Retinal pigment epithelial cell (primary cell): ENCODE results near the gene KLRC2.
"Not testable (repeated sequence)": the region's sequence is repeated elsewhere in the genome, so short reads cannot be mapped to it uniquely, and the experiment has no call there.

Source experiments
- DNase-seq: peaks from one replicate; pipeline ENCODE4 v3.0.0-alpha.2; 2010; ENCODE audit warnings: low read depth
- H3K4me3 ChIP-seq: 2 replicates; pipeline ENCODE4 v1.5.1; 2011; ENCODE audit warnings: mild to moderate bottlenecking, low read length, control low read depth, moderate library complexity
- TF ChIP-seq, protein P1 (sequence below): conservative IDR thresholded peaks from 2 replicates; pipeline ENCODE4 v1.5.1; 2011; ENCODE audit warnings: low read depth, low read length, control low read depth, inconsistent platforms

The KLRC2 gene

GRCh38 chr12:10453156-10453555 is 17.3 kb upstream of the KLRC2 start, which contains the start of gene KLRC1:
Gene KLRC1 (minus strand): TSS chr12:10453377. CDS start chr12:10451156, 2,221 bp downstream.
- H3K4me3 ChIP-seq, result no peak within 1 kb of the TSS
- no peak for DNase-seq
- TF ChIP-seq, protein P1, sequence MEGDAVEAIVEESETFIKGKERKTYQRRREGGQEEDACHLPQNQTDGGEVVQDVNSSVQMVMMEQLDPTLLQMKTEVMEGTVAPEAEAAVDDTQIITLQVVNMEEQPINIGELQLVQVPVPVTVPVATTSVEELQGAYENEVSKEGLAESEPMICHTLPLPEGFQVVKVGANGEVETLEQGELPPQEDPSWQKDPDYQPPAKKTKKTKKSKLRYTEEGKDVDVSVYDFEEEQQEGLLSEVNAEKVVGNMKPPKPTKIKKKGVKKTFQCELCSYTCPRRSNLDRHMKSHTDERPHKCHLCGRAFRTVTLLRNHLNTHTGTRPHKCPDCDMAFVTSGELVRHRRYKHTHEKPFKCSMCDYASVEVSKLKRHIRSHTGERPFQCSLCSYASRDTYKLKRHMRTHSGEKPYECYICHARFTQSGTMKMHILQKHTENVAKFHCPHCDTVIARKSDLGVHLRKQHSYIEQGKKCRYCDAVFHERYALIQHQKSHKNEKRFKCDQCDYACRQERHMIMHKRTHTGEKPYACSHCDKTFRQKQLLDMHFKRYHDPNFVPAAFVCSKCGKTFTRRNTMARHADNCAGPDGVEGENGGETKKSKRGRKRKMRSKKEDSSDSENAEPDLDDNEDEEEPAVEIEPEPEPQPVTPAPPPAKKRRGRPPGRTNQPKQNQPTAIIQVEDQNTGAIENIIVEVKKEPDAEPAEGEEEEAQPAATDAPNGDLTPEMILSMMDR, result no peak

- TF ChIP-seq, protein P1, result no peak
- H3K4me3 ChIP-seq, result no peak overlapping the region
- no peak for DNase-seq
These were observed 12.4 kb upstream of the KLRC2 start for GRCh38 chr12:10448236-10448635.

- H3K4me3 ChIP-seq, DNase-seq: not testable (repeated sequence)
These were observed 10.2 kb upstream of the KLRC2 start for GRCh38 chr12:10446052-10446451.

GRCh38 chr12:10441144-10441543 is 5.3 kb upstream of the KLRC2 start:
- DNase-seq, H3K4me3 ChIP-seq: not testable (repeated sequence)

- not testable (repeated sequence) for H3K4me3 ChIP-seq, DNase-seq
These were observed 3.9 kb upstream of the KLRC2 start for GRCh38 chr12:10439608-10440274.

DNA sequence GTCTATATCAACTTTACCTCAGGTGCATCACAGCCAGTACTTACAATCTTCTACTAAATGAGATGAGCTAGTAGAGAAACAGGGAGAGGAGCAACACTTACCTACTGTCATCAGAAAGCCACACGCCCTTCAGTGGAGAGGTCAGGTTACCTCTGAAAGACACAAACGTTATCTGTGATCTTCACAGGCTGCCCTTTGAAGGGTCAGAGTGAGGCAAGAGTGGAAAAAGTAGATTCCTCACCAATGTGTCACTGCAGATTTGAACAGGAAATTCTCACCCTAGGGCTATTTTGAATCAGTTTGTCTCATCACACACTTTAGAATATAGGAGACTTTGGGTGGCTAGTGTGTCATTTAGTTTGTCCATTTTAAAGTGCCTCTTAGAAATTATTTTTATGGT is 1.8 kb upstream of the KLRC2 start:
- not testable (repeated sequence) for DNase-seq, H3K4me3 ChIP-seq

GRCh38 chr12:10430623-10431022 is 5.2 kb downstream of the KLRC2 start:
- DNase-seq, H3K4me3 ChIP-seq: not testable (repeated sequence)

DNA sequence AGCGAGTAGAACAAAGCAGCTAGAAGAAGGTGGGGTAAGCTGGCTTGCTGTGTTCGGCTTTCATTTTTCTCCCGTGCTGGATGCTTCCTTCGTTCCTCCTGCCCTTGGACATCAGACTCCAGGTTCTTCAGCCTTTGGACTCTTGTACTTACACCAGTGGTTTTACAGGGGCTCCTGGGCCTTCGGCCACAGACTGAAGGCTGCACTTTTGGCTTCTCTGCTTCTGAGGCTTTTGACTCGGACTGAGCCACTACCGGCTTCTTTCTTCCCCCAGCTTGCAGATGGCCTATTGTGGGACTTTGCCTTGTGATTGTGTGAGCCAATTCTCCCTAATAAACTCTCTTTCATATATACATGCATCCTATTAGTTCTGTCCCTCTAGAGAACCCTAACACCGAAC is 9.9 kb downstream of the KLRC2 start:
- not testable (repeated sequence) for DNase-seq, H3K4me3 ChIP-seq

GRCh38 chr12:10424260-10424899 is 11.4 kb downstream of the KLRC2 start:
- not testable (repeated sequence) for DNase-seq, H3K4me3 ChIP-seq

- not testable (repeated sequence) for DNase-seq, H3K4me3 ChIP-seq
These were observed 13.7 kb downstream of the KLRC2 start for GRCh38 chr12:10422159-10422558.

GRCh38 chr12:10420334-10420733 is 15.5 kb downstream of the KLRC2 start, which contains the start of gene KLRC3:
Gene KLRC3 (minus strand): TSS chr12:10420595. CDS start chr12:10420550, 45 bp downstream.
- DNase-seq, H3K4me3 ChIP-seq: not testable (repeated sequence)

DNA sequence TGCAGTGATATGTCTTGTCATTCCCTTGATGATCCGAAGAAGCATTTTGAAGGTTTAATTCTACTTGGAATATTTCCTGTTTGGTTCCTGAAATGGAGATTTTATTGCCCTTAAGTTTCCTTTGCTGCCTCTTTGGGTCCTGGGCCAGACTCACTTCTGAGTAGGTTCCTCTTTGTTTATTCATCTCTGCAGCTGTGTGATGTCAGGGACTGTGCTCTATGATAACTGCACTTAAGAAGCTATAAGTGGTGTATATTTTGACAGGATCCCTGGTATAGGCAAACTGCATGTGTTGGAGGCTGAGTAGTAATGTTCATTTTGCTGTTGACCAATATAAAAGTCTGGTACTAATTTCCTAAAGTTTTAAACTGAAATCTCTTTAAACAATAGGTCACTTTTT is 26.4 kb downstream of the KLRC2 start, which contains the start of gene KLRC4:
Gene KLRC4, minus strand, starts transcription at position 366 of the 400 bp plus-strand sequence. Its CDS starts 182 bp downstream, at position 184.
- no peak within 1 kb of the TSS for H3K4me3 ChIP-seq
- no peak for DNase-seq
- TF ChIP-seq, protein P1, result no peak
